Measurements from ENCODE around the gene NUDCD2.
A peak's percentile ranks its signal among the peaks of the same experiment; 100 is the strongest.
"Not testable (repeated sequence)": the region's sequence is repeated elsewhere in the genome, so short reads cannot be mapped to it uniquely, and the experiment has no call there.

Gene NUDCD2

DNA sequence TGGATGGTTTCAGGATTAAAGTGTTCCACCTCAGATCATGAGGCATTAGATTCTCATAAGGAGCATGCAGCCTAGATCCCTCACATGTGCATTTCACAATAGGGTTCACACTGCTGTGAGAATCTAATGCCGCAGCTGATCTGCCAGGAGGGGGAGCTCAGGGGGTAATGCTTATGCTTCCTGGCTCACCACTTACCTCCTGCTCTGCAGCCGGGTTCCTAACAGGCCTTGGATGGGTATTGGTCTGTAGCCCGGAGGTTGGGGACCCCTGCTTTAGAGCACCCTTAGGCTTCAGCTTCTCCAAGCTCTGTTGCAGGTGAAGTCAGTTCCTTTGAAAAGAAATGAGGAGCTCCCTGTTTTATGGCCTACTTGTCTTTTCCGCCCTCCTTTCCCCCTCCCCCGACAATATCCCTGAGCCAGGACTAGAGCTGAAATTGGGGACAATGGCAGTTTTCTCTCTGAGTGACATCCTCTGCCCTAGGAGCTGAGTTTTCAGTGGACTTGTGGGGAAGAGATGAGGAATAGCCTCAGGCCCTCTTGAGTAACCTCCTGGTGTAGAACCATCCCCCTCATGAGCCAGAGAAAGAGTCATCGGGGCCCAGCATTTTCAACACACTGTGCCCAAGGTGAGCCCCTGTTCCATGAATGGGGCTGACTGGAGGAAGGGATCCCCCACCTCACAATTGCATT is 29.3 kb upstream of the NUDCD2 start:
- H3K4me3 Mint-ChIP-seq: no peak overlapping the region
- H3K9me3 Mint-ChIP-seq: no peaks in the 10 kb centered on the region
- H3K27ac Mint-ChIP-seq: no peak overlapping the region
- no peaks in the 10 kb centered on the region for H3K27me3 Mint-ChIP-seq
- no peaks in the 10 kb centered on the region for H3K36me3 Mint-ChIP-seq
- no peaks in the 10 kb centered on the region for H3K4me1 Mint-ChIP-seq

DNA sequence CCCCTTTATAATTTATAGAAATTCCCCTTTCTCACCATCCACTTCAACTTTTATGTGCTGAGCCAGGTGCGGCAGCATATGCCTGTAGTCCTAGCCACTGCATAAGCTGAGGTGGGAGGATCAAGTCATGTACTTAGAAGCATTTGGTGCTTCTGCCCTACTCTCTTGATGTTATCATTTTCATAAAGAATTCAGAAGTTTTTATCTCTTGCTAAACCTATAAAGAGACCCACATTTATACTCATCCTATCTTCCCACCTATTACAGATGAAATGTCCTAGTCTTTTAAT is 19.0 kb upstream of the NUDCD2 start:
- no peaks in the 10 kb centered on the region for H3K36me3 Mint-ChIP-seq
- peaks cover 5% of the 10 kb centered on the region for H3K4me1 Mint-ChIP-seq
- H3K9me3 Mint-ChIP-seq: no peaks in the 10 kb centered on the region
- H3K27me3 Mint-ChIP-seq: no peaks in the 10 kb centered on the region
- H3K4me3 Mint-ChIP-seq: no peak overlapping the region
- no peak overlapping the region for H3K27ac Mint-ChIP-seq

DNA sequence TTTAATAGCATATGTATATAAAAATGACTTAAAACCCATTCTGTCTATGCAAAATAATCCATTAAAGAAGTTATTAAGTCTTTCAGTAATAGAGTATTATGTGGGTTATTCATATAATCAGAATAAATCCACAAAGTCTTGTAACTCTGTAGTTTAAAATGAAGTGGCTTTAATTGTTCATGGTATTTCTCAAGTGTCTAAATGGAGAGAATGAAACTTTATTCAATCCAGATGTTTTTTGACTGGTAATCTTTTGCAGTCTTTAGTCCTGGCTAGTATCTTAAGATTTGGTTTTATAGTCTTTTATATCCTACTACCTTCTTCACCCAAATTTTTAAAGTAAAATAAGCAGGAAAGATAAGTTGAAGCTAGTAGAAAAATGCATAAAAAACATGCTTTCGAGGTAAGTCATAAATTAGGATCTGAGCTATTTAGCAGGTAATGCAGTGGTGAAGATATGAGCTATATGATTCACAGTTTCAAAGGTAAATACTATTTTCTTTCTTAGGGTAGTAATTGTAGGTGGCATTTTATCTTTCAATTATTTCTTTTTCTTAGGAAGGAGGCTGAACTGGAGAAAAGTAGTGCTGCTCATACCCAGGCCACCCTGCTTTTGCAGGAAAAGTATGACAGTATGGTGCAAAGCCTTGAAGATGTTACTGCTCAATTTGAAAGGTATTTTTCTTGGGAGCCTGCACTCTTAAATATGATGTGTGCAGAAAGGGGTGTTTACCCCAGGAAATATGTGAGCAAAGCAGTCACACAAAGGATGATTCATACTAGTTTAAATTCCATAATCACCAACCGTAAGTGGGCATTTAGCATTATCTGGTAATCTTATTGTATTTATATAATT is 18.5 kb upstream of the NUDCD2 start:
- Mint-ChIP-seq H3K27me3 (no peaks in the 10 kb centered on the region), H3K36me3 (no peaks in the 10 kb centered on the region), H3K27ac (peak overlapping the region; percentile 14)

DNA sequence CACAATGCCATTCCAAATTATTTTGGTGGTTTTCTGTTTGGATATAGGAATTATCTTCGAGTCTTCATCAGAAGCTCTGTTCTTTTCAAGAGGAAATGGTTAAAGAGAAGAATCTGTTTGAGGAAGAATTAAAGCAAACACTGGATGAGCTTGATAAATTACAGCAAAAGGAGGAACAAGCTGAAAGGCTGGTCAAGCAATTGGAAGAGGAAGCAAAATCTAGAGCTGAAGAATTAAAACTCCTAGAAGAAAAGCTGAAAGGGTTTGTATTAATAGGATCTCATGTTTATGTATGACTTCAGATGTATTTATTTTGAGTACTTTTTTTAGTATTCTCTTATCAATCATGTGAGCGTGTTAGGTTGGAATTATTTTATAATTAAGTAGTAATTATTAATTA is 15.5 kb upstream of the NUDCD2 start:
- no peaks in the 10 kb centered on the region for H3K9me3 Mint-ChIP-seq
- no peak overlapping the region for H3K4me3 Mint-ChIP-seq
- H3K27ac Mint-ChIP-seq: no peak overlapping the region
- no peaks in the 10 kb centered on the region for H3K36me3 Mint-ChIP-seq
- H3K27me3 Mint-ChIP-seq: no peaks in the 10 kb centered on the region
- peaks cover 5% of the 10 kb centered on the region for H3K4me1 Mint-ChIP-seq

More for the DNA sequence above, 18.5 kb upstream of the NUDCD2 start:
- Mint-ChIP-seq H3K9me3 (no peaks in the 10 kb centered on the region), H3K4me1 (peaks cover 5% of the 10 kb centered on the region), H3K4me3 (no peak overlapping the region)

DNA sequence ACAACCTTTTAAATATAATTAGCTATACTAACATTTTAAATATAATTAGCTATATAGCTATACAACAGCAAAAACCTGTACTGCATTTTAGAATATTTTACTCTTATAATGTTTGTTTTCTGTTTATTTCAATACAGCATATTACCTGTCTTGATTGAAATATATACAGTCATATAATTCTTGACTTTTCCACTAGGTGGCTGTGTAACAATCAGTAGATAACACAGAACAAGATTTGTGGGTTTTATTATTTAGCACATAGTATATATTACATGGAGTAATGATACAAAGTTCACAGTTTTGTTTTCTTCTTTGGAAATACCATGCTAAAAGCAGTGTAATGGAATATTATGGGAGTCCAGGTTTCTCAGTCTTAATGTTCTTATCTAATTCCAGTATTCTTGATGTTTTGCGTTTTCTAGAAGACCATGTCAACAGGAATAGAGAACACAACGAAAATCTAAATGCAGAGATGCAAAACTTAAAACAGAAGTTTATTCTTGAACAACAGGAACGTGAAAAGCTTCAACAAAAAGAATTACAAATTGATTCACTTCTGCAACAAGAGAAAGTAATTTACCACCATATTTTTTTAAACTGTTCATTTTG is 13.8 kb upstream of the NUDCD2 start:
- Mint-ChIP-seq H3K4me3 (no peak overlapping the region), H3K4me1 (peaks cover 5% of the 10 kb centered on the region), H3K36me3 (no peaks in the 10 kb centered on the region), H3K27me3 (no peaks in the 10 kb centered on the region), H3K9me3 (no peaks in the 10 kb centered on the region), H3K27ac (no peak overlapping the region)

DNA sequence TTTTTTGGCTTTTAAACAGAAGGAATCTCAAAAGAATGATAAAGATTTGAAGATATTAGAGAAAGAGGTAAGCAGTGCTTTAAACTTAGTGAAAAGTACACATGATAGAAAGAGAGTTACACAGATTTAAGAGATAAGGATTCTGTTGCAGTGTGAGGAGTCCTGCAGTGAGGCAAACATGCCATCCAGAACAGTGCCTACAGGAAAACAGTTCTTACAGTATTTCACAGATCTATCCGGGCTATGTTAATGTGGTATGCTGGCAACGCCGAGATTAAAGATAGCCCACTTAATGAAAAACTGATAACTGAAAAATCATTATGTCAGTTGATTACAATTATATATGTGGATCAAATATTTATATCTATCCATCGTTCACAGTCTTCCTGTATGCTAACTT is 7.8 kb upstream of the NUDCD2 start:
- no peak overlapping the region for H3K4me3 Mint-ChIP-seq
- no peaks in the 10 kb centered on the region for H3K36me3 Mint-ChIP-seq
- H3K4me1 Mint-ChIP-seq: peaks cover 10% of the 10 kb centered on the region
- H3K9me3 Mint-ChIP-seq: no peaks in the 10 kb centered on the region
- H3K27me3 Mint-ChIP-seq: no peaks in the 10 kb centered on the region
- H3K27ac Mint-ChIP-seq: no peak overlapping the region

DNA sequence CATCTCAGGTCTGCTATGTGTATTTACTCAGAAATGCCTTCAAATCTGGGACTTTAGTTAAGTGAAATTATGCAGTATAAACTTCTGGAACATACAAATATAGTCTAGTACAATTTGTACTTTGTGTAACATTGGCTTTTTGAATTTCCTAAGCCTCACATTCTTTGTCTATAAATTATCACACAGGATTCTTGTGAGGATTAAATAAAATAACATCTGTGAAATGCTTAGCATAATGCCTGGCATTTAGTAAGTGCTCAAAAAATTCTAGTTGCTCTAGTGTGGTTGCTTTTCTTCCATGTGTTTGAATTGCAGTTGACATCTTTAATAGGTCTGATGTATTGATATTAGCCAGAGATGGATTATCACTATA is 3.1 kb upstream of the NUDCD2 start:
- no peaks in the 10 kb centered on the region for H3K9me3 Mint-ChIP-seq
- H3K36me3 Mint-ChIP-seq: no peaks in the 10 kb centered on the region
- no peak overlapping the region for H3K27ac Mint-ChIP-seq
- H3K4me3 Mint-ChIP-seq: no peak overlapping the region
- H3K27me3 Mint-ChIP-seq: no peaks in the 10 kb centered on the region
- H3K4me1 Mint-ChIP-seq: peaks cover 36% of the 10 kb centered on the region

DNA sequence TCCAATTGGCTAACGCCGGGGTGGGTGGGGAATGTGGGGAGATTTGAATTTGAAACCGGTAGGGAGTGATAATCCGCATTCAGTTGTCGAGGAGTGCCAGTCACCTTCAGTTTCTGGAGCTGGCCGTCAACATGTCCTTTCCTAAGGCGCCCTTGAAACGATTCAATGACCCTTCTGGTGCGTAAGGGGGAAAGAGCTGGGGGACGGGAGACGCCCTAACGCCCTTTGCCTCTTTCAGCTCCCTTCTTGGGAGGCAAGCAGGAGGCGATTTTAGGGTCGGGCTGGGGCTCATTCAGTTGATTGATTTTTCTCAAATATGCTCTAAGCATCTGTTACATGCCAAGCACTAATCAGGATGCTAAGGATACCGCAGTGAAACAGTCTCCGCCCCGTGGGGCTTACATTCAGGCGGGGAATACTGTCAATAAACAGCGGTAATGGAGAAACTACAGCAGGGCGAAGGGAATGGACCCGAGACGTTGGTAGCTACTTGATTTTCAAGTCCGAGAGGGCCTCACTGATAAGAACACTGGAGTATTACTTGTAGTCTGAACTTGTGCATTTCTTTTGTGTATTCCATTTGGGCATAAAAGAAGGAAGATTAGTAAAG is 765 bp upstream of the NUDCD2 start, which contains the start of gene HMMR:
HMMR (plus strand) TSS at position 71 of the 610 bp plus-strand sequence; CDS start at position 132, 61 bp downstream.
- Mint-ChIP-seq H3K27me3 (no peaks in the 10 kb centered on the region), H3K4me1 (peaks cover 53% of the 10 kb centered on the region), H3K9me3 (no peaks in the 10 kb centered on the region), H3K4me3 (peak within 1 kb of the TSS; percentile 98), H3K27ac (peak within 1 kb of the TSS; percentile 99), H3K36me3 (peaks cover 4% of the 10 kb centered on the region)

DNA sequence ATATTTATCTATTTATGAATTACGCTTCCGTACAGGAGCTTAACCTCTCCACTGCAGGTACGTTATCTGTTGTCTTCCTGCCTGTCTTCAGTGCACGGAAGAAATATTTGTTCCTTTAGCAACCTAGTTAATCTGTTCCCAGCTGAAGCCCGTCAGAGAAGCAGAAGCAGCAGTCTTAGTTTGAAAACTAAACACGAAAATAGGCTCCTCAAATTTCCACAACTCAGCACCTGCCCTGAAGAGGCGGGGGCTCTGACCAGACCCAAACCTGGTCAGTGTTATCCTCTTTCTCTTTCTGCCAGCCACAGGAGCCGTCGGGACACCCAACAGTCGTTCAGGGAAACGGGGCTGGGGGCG is 462 bp downstream of the NUDCD2 start:
- H3K4me3 Mint-ChIP-seq: peak overlapping the region; percentile 98
- no peaks in the 10 kb centered on the region for H3K9me3 Mint-ChIP-seq
- H3K36me3 Mint-ChIP-seq: peaks cover 12% of the 10 kb centered on the region
- peak overlapping the region; percentile 99 for H3K27ac Mint-ChIP-seq
- no peaks in the 10 kb centered on the region for H3K27me3 Mint-ChIP-seq
- peaks cover 62% of the 10 kb centered on the region for H3K4me1 Mint-ChIP-seq

DNA sequence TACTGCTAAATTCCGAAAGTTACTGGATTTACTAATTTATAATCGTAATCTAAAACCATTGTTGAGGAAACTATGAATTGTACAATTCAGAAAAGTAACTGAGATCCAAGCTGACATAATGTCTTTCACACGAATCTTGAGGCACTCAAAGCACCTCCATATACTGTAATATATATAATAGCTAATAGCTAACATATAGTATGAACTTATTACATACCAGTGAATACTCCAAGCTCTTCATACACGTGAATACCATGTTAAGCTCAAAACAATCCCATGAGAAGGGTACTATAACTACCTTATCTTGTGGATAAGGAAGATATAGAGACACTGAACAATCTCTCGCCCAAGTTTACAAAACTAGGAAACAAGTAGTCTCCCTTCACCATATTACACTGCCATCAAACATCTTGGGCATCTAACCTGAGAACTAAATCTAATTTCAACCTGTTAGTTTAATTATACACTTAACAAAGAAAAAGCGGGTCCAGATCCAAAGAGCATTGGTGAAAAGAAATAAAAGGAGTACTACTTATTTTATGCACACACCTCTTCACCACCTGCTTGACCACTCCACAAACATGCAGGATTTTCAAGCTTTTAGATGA is 1.0 kb downstream of the NUDCD2 start:
- peaks cover 12% of the 10 kb centered on the region for H3K36me3 Mint-ChIP-seq
- H3K27me3 Mint-ChIP-seq: no peaks in the 10 kb centered on the region
- H3K4me3 Mint-ChIP-seq: peak overlapping the region; percentile 98
- H3K9me3 Mint-ChIP-seq: no peaks in the 10 kb centered on the region
- peak overlapping the region; percentile 99 for H3K27ac Mint-ChIP-seq
- peaks cover 62% of the 10 kb centered on the region for H3K4me1 Mint-ChIP-seq

DNA sequence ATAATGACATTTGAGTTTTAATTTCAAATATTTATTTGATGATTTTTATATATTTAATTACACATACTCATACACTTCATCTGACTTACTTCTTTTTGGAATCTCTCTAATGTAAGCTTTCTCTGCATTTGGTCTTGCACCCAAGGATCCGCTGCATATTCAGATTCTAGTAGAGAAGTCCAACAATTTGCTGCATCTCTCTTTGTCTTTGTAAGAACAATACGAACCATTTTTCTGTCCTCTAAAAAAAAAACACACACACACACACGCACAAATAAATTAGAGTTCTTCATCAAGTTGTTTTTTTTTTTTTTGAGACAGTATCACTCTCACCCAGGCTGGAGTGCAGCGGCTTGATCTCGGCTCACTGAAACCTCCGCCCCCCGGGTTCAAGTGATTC is 3.1 kb downstream of the NUDCD2 start:
- H3K4me3 Mint-ChIP-seq: peak overlapping the region; percentile 11
- no peaks in the 10 kb centered on the region for H3K9me3 Mint-ChIP-seq
- peak overlapping the region; percentile 43 for H3K27ac Mint-ChIP-seq
- peaks cover 14% of the 10 kb centered on the region for H3K36me3 Mint-ChIP-seq
- H3K4me1 Mint-ChIP-seq: peaks cover 48% of the 10 kb centered on the region
- H3K27me3 Mint-ChIP-seq: no peaks in the 10 kb centered on the region

DNA sequence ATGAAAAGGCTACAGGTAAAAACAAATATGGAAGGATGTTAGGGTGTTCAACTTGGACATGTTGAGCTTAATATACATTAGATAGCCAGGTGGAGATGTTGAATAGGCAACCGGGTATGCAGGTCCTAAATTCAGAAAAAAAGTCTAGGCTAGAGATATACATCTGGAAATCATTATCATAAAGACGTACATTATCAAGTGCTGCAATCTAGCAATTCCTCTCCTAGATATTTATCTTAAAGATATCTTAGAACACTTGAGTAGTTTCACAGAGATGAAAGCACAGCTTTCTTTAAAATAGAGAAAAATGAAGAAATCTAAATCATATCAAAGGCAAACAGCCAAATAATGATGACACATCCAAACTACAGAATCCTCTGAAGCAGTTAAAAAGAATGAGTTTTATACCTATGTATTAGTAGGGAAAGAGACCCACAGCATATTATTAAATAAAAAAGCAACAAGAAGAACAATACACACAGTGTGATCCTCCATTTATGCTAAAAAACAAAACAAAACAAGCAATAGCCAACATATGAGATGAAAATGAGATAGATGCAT is 3.8 kb downstream of the NUDCD2 start:
- Mint-ChIP-seq H3K36me3 (peaks cover 14% of the 10 kb centered on the region), H3K4me3 (no peak overlapping the region), H3K4me1 (peaks cover 44% of the 10 kb centered on the region), H3K9me3 (no peaks in the 10 kb centered on the region), H3K27me3 (no peaks in the 10 kb centered on the region), H3K27ac (no peak overlapping the region)

DNA sequence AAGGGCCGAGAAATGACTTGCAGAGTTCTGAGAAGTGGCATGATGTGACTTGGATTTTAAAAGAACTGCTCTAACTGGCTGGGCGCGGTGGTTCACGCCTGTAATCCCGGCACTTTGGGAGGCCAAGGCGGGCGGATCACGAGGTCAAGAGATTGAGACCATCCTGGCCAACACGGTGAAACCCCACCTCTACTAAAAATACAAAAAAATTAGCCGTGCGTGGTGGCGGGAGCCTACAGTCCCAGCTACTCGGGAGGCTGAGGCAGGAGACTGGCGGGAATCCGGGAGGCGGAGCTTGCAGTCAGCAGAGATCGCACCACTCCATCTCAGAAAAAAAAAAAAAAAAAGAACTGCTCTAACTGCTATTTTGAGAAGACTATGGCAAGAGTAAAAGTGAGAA is 4.5 kb downstream of the NUDCD2 start:
- H3K27me3 Mint-ChIP-seq, H3K9me3 Mint-ChIP-seq, H3K27ac Mint-ChIP-seq, H3K4me3 Mint-ChIP-seq: not testable (repeated sequence)
- Mint-ChIP-seq H3K36me3 (peaks cover 15% of the 10 kb centered on the region), H3K4me1 (peaks cover 39% of the 10 kb centered on the region)

DNA sequence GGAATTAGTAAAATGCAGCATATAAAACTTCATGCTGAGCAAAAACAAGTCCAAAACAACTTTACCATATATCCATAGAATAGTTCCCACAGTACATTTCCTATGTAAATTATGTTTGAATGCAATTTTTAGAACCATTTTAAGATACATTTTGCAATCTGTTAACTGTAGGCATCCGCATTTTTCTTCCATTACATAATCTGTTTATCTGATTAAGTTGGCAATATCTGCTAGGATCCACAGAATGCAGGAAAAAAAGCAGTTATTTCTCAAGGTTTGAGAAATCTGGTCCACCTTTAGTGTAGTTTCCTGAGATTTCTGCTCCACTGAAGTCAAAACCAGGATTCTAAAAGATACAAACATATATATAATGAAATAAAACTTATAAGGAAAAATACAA is 6.2 kb downstream of the NUDCD2 start:
- peaks cover 15% of the 10 kb centered on the region for H3K36me3 Mint-ChIP-seq
- H3K9me3 Mint-ChIP-seq: no peaks in the 10 kb centered on the region
- peaks cover 34% of the 10 kb centered on the region for H3K4me1 Mint-ChIP-seq
- H3K27ac Mint-ChIP-seq: no peak overlapping the region
- H3K4me3 Mint-ChIP-seq: no peak overlapping the region
- H3K27me3 Mint-ChIP-seq: no peaks in the 10 kb centered on the region

DNA sequence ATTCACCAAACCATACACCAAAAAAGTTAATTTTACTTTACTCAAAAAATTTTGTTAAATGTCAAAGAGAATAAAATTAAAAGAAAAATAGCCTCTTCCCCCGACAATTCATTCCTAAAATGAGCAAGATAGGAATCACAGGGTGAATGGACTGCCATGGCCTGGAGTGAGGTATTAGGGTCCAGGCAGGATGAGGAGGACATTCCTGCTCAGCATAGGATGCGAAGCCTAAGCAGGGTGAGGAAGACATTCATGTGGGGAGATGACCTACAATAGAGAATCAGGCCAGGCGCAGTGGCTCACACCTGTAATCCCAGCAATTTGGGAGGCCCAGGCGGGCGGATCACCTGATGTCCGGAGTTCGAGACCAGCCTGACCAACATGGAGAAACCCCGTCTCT is 8.4 kb downstream of the NUDCD2 start:
- no peak overlapping the region for H3K4me3 Mint-ChIP-seq
- no peaks in the 10 kb centered on the region for H3K9me3 Mint-ChIP-seq
- H3K27ac Mint-ChIP-seq: no peak overlapping the region
- H3K36me3 Mint-ChIP-seq: peaks cover 26% of the 10 kb centered on the region
- H3K27me3 Mint-ChIP-seq: no peaks in the 10 kb centered on the region
- H3K4me1 Mint-ChIP-seq: peaks cover 35% of the 10 kb centered on the region
